Smooth muscle cell of the coronary artery (primary cell): ENCODE results near the gene SHOC2. TPM values are rescaled to one million over a fixed set of nuclear protein-coding genes. Genes with fewer than 3 reads are reported as not detected.

Experiments
- total RNA-seq: library from RNA; depleted of rRNA; stranded (reverse); fragments of >200 nt; gene quantifications from 2 replicates; pipeline ENCODE4 v1.2.3, GENCODE V29; 2014; ENCODE audit warnings: low replicate concordance

SHOC2 gene
- total RNA-seq, result 37.9 and 76.2 TPM in 2 replicates

DNA sequence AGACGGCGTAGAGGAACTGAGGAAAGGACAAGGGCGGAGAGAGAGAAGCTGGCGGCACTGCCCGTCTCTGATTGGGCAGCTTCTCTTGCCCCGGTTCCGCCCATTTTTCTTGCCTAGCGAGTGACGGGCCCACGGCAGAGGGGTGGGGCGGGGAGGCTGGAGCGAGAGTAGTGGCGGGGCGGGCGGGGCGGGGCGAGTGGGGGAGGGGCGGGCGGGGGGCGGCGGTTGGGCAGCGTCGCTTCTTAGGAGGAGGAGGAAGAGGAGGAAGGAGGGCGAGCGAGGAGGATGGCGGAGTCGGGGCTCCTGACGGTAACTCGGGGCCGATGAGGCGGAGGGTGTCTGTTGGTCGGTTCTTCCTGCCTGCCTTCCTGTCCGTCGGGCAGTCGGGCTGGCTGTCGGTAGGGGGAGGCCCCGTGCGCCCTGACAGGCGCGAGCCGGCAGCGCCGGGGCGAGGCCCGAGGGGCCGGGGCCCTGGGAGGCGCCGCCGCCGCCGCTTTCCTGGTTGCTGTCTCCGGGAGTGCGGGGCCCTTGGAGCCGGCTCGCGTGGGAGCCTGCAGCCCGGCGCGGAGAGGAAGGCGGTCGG lies at the start of gene SHOC2:
TSS of gene SHOC2 (plus strand) at position 256 of the 583 bp plus-strand sequence. CDS start 44,755 bp downstream, outside the sequence.

DNA sequence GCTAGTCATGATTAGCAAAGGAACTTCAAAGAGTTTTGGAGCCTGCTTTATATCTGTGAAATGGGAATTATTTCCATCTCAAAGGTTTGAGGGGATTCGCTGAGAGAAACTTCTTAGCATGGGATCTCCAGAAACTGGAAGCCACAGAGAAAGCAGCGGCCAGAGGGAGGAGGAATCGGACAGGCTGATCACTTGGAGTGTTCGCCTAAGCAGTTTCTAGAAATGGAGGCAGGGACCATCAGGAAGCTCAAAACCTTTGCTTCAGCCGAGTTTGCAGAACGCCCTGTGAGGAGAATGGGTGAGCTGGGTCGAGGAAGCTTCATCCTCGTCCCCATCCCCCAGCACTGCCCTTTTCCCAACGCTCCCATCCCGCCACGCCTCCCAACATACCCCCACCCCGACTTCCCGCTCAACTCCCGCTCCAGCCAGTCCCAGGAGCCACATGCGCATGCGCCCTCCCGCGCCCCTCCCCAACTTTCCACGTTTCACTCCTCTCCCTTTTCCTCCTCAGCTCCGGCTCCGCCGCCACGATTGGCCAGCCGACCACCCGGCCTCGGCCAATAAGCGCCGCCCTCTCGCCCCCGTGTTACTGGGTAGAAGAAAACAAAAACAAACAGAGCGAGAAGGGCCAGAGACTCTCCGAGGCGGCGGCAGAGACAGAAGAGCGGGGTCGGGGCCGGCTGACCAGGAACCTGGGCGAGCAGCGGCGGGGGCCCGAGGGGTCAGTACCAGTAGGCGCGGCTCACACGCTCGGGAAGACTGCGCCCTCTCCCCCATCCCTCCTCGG lies 47.9 kb upstream of the SHOC2 start, which contains the start of gene PDCD4:
TSS of gene PDCD4 (plus strand) at position 631 of the 787 bp plus-strand sequence. CDS start 4,100 bp downstream, outside the sequence.

DNA sequence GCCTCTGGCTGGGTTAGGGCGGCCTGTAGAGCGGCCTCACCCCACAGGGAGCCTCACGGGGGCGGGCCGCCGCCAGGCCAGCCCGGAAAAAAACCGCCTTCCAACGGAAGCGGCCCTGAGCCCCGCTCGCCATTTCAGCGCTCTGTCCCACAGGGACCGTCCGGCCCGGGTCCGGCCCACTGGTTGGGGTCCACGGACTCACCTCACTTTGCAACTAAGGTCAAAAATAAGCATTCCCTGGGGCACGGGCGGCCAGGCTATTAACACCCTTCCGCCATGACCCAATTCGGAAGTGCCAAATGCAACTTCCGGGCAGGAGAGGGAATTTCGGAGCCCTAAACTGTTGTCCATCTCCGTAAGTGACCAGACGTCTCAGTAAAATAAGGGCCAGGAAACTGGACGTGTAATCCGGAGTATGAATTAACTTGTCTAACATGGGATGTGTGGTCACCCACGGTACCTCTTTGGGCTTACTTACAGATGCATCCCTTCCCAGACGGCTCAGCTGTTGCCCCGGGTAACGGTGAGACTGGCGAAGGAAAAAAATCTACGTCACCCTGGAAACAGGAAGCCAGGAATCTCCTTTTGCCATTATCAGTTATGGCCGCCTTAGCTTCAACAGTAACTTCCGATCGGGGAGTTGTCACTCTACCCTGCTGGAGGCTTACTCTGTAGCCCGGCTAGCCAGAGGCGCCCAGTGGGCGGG lies 608 bp upstream of the SHOC2 start, which contains the start of gene BBIP1:
TSS of gene BBIP1 (minus strand) at position 538 of the 706 bp plus-strand sequence. CDS start 1,023 bp downstream, outside the sequence.

Other genes with a start within 250 kb of the SHOC2 start
- gene PDCD4, start 47.7 kb upstream of the SHOC2 start, total RNA-seq, result 43.7 and 255 TPM in 2 replicates
- 6.1 and 20.0 TPM in 2 replicates for gene BBIP1, start 424 bp upstream of the SHOC2 start, total RNA-seq
- 2.9 TPM in 1 of 2 replicates, not detected in the other for gene ADRA2A, start 157.4 kb downstream of the SHOC2 start, total RNA-seq